ENCODE results near the gene MYCBP2.

Gene MYCBP2

GRCh38 chr13:77312311-77312710 lies 14.6 kb downstream of the MYCBP2 start:
- H3K4me3 ChIP-seq (ENCODE audit: low read length) = no peak overlapping the region
- no peak for TF ChIP-seq CTCF (conservative IDR thresholded peaks at IDR 0.05; ENCODE audit: low read depth, low read length)
- no peak for DNase-seq (ENCODE audit: low read depth)

- no peak for DNase-seq (ENCODE audit: low read depth)
- H3K4me3 ChIP-seq (ENCODE audit: low read length) = no peak overlapping the region
Measured at GRCh38 chr13:77310579-77311279, 16.2 kb downstream of the MYCBP2 start.

GRCh38 chr13:77310161-77310560 lies 16.7 kb downstream of the MYCBP2 start:
- DNase-seq (ENCODE audit: low read depth) = no peak
- TF ChIP-seq CTCF (conservative IDR thresholded peaks at IDR 0.05; ENCODE audit: low read depth, low read length) = no peak
- H3K4me3 ChIP-seq (ENCODE audit: low read length) = no peak overlapping the region

More at GRCh38 chr13:77310579-77311279, 16.2 kb downstream of the MYCBP2 start:
- TF ChIP-seq CTCF (conservative IDR thresholded peaks at IDR 0.05; ENCODE audit: low read depth, low read length) = no peak

- H3K4me3 ChIP-seq (ENCODE audit: low read length) = no peak overlapping the region
- no peak for TF ChIP-seq CTCF (conservative IDR thresholded peaks at IDR 0.05; ENCODE audit: low read depth, low read length)
- DNase-seq (ENCODE audit: low read depth) = no peak
Measured at GRCh38 chr13:77309254-77309653, 17.6 kb downstream of the MYCBP2 start.

GRCh38 chr13:77306458-77306857 lies 20.4 kb downstream of the MYCBP2 start:
- TF ChIP-seq CTCF (conservative IDR thresholded peaks at IDR 0.05; ENCODE audit: low read depth, low read length) = no peak
- no peak overlapping the region for H3K4me3 ChIP-seq (ENCODE audit: low read length)

GRCh38 chr13:77305266-77305665 lies 21.6 kb downstream of the MYCBP2 start:
- TF ChIP-seq CTCF (conservative IDR thresholded peaks at IDR 0.05; ENCODE audit: low read depth, low read length) = no peak
- no peak for DNase-seq (ENCODE audit: low read depth)

More at GRCh38 chr13:77306458-77306857, 20.4 kb downstream of the MYCBP2 start:
- no peak for DNase-seq (ENCODE audit: low read depth)

More at GRCh38 chr13:77305266-77305665, 21.6 kb downstream of the MYCBP2 start:
- H3K4me3 ChIP-seq (ENCODE audit: low read length) = no peak overlapping the region
